ENCODE data around the gene IRF7.

Gene IRF7

GRCh38 chr11:563066-563811 lies 52.5 kb downstream of the IRF7 start:
- TF ChIP-seq TAF1 (IDR thresholded peaks at IDR 0.05; ENCODE audit: low read depth, low read length): no peak
- no peak for TF ChIP-seq POLR2A (IDR thresholded peaks at IDR 0.05; ENCODE audit: low read depth, low read length)
- no peak for TF ChIP-seq PAX5 (IDR thresholded peaks at IDR 0.05; ENCODE audit: insufficient read depth, low read length, severe bottlenecking)
- no peak for TF ChIP-seq SPI1 (IDR thresholded peaks at IDR 0.05; ENCODE audit: low read depth, low read length)
- TF ChIP-seq POLR2AphosphoS5 (IDR thresholded peaks at IDR 0.05; ENCODE audit: low read depth, low read length): no peak
- TF ChIP-seq POU2F2 (IDR thresholded peaks at IDR 0.05; ENCODE audit: low read depth, low read length): no peak
- DNase-seq (ENCODE audit: insufficient read length, low spot score): no peak
- FAIRE-seq: no peak

Measured in GM12891 (cell line).